H1 (cell line): ENCODE measurements around the gene FXYD7.

Experiments used
- BACH1 ChIP-seq: IDR thresholded peaks from 2 replicates; pipeline ENCODE4 v1.6.1; 2012; ENCODE audit warnings: low read length, improper control_type of control experiment
- CBX8 ChIP-seq: fragments of 300-800, 300-1000 bp; sonication (generic); IDR thresholded peaks from 2 replicates; pipeline ENCODE4 v1.7.1; 2016; ENCODE audit warnings: low read depth, low read length, borderline replicate concordance
- CEBPB ChIP-seq: IDR thresholded peaks from 2 replicates; pipeline ENCODE4 v1.6.1; 2012; ENCODE audit warnings: low read depth, low read length
- CTCF ChIP-seq, 3 experiments: IDR thresholded peaks; 1 replicate in 2 of 3; 2 replicates in 1 of 3; pipeline versions ENCODE4 v1.5.1 to v1.6.1; 2011; ENCODE audit warnings: low read length in 3 of 3, mild to moderate bottlenecking in 3 of 3, inconsistent platforms in 2 of 3, low read depth in 1 of 3, moderate library complexity in 1 of 3; ENCODE audit not compliant: insufficient read depth in 1 of 3; ENCODE audit errors: control extremely low read depth in 1 of 3
- JUN ChIP-seq: IDR thresholded peaks from 2 replicates; pipeline ENCODE4 v1.6.1; 2011; ENCODE audit warnings: low read depth, mild to moderate bottlenecking, improper control_type of control experiment, low read length
- NRF1 ChIP-seq: IDR thresholded peaks from 2 replicates; pipeline ENCODE4 v1.6.1; 2011; ENCODE audit warnings: mild to moderate bottlenecking, low read depth, low read length, improper control_type of control experiment
- POLR2A ChIP-seq, 2 experiments: IDR thresholded peaks; 1 replicate in 1 of 2; 2 replicates in 1 of 2; pipeline ENCODE4 v1.6.1; 2011; ENCODE audit warnings: low read depth in 2 of 2, low read length in 2 of 2, mild to moderate bottlenecking in 2 of 2; ENCODE audit errors: control extremely low read depth in 1 of 2
- SIN3A ChIP-seq, 2 experiments: IDR thresholded peaks in 1 of 2; conservative IDR thresholded peaks in 1 of 2; 2 replicates each; pipeline ENCODE4 v1.6.1; 2011 to 2012; ENCODE audit warnings: low read length in 2 of 2, improper control_type of control experiment in 1 of 2, low read depth in 1 of 2, mild to moderate bottlenecking in 1 of 2
- SRF ChIP-seq: IDR thresholded peaks from 2 replicates; pipeline ENCODE4 v1.6.1; 2011; ENCODE audit warnings: mild to moderate bottlenecking, low read depth, low read length, moderate library complexity
- TCF12 ChIP-seq: IDR thresholded peaks from 2 replicates; pipeline ENCODE4 v1.6.1; 2011; ENCODE audit warnings: low read depth, mild to moderate bottlenecking, low read length
- TEAD4 ChIP-seq: IDR thresholded peaks from 2 replicates; pipeline ENCODE4 v1.6.1; 2012; ENCODE audit warnings: low read depth, low read length, inconsistent platforms, mixed read lengths
- YY1 ChIP-seq: IDR thresholded peaks from 2 replicates; pipeline ENCODE4 v1.6.1; 2011; ENCODE audit warnings: low read depth, mild to moderate bottlenecking, low read length

- TF ChIP-seq CEBPB = no peak
- no peak for TF ChIP-seq YY1
- no peak for TF ChIP-seq SRF
- no peak for TF ChIP-seq CTCF (IDR thresholded peaks at IDR 0.05; ENCODE audit: control extremely low read depth in 1 of 3, insufficient read depth in 1 of 3, low read depth in 1 of 3, low read length in 3 of 3)
- TF ChIP-seq TCF12 = no peak
- no peak for TF ChIP-seq CBX8
- no peak for TF ChIP-seq JUN
- no peak for TF ChIP-seq POLR2A (IDR thresholded peaks at IDR 0.05; ENCODE audit: control extremely low read depth in 1 of 2, low read depth in 2 of 2, low read length in 2 of 2)
- TF ChIP-seq SIN3A (conservative IDR thresholded peaks at IDR 0.05 in 1 of 2, IDR thresholded peaks at IDR 0.05 in 1 of 2; ENCODE audit: low read depth in 1 of 2, low read length in 2 of 2) = no peak
- TF ChIP-seq TEAD4 = no peak
- TF ChIP-seq BACH1 = no peak
- no peak for TF ChIP-seq NRF1
These were observed 17.8 kb upstream of the FXYD7 start for GRCh38 chr19:35125270-35125717.
